Endothelial cell of umbilical vein (primary cell): ENCODE measurements around the gene ABHD10. TPM values are rescaled to one million over a fixed set of nuclear protein-coding genes. Genes with fewer than 3 reads are reported as not detected.

Experiments used
- BruUV-seq: library from RNA; stranded (reverse); fragments of 400-500 nt; replicated peaks from 2 replicates; lab custom pipeline; 2021; lab: Mats Ljungman, UMichigan
- CTCF ChIA-PET: fragments of 300-600, 350-600 bp; sonication (Branson Sonifier 250); formaldehyde crosslinking; loops from one replicate; lab custom pipeline; 2021; ENCODE audit warnings: antibody characterized with exemption, inconsistent platforms; lab: Charles Lee
- POLR2A ChIA-PET: fragments of 300-600, 350-600 bp; sonication (Branson Sonifier 250); formaldehyde crosslinking; loops from one replicate; lab custom pipeline; 2021; ENCODE audit warnings: antibody characterized with exemption, inconsistent platforms; lab: Charles Lee
- DNase-seq: peaks from one replicate; pipeline ENCODE4 v3.0.0-alpha.2; 2011; ENCODE audit warnings: low read depth, low spot score
- FAIRE-seq: peaks from 2 replicates; lab custom pipeline; 2011; peaks lifted over from hg19 to GRCh38; lab: Jason Lieb, UNC
- H2AFZ ChIP-seq: 2 replicates; pipeline ENCODE4 v1.6.0; 2012; ENCODE audit warnings: low read depth, low read length, control low read depth, inconsistent platforms
- H3K27ac ChIP-seq: 2 replicates; pipeline ENCODE4 v1.5.1; 2011; ENCODE audit warnings: low read depth, mild to moderate bottlenecking, control low read depth, low read length, moderate library complexity; ENCODE audit not compliant: insufficient read depth
- H3K27me3 ChIP-seq, 2 experiments: 2 replicates each; pipeline versions ENCODE4 v1.6.0 to v1.6.1; 2011; ENCODE audit warnings: low read length in 2 of 2, mixed read lengths in 1 of 2; ENCODE audit not compliant: control insufficient read depth in 2 of 2, insufficient read depth in 2 of 2
- H3K36me3 ChIP-seq, 2 experiments: 2 replicates in 1 of 2; 3 replicates in 1 of 2; pipeline ENCODE4 v1.5.1; 2011; ENCODE audit warnings: low read length in 2 of 2, mild to moderate bottlenecking in 1 of 2, moderate library complexity in 1 of 2; ENCODE audit not compliant: control insufficient read depth in 2 of 2, insufficient read depth in 2 of 2; ENCODE audit errors: extremely low read depth in 1 of 2
- H3K4me1 ChIP-seq: 3 replicates; pipeline ENCODE4 v1.5.1; 2011; ENCODE audit warnings: mild to moderate bottlenecking, low read length; ENCODE audit not compliant: control insufficient read depth, insufficient read depth; ENCODE audit errors: extremely low read depth
- H3K4me2 ChIP-seq: 2 replicates; pipeline ENCODE4 v1.6.1; 2011; ENCODE audit warnings: low read length, control low read depth, mixed read lengths; ENCODE audit not compliant: insufficient read depth
- H3K4me3 ChIP-seq, 3 experiments: fragments of 200-600 bp in 1 of 3; sonication (generic), shearing (Covaris generic) in 1 of 3; replicated peaks in 1 of 3; 2 replicates each; pipeline ENCODE4 v1.5.1; 2011 to 2016; ENCODE audit warnings: control low read depth in 3 of 3, low read length in 3 of 3, mild to moderate bottlenecking in 2 of 3, inconsistent platforms in 1 of 3, low read depth in 1 of 3, moderate library complexity in 1 of 3; ENCODE audit not compliant: insufficient read depth in 1 of 3
- H3K79me2 ChIP-seq: 2 replicates; pipeline ENCODE4 v1.6.0; 2012; ENCODE audit warnings: low read length, inconsistent platforms; ENCODE audit not compliant: control insufficient read depth, insufficient read depth
- H3K9ac ChIP-seq: replicated peaks from 2 replicates; pipeline ENCODE3; 2011; ENCODE audit warnings: low read length, control low read depth; ENCODE audit not compliant: insufficient read depth; ENCODE audit errors: extremely low read depth
- H3K9me1 ChIP-seq: replicated peaks from 3 replicates; pipeline ENCODE4 v1.6.0; 2011; ENCODE audit warnings: mild to moderate bottlenecking, low read length; ENCODE audit not compliant: control insufficient read depth, insufficient read depth; ENCODE audit errors: extremely low read depth
- H3K9me3 ChIP-seq: replicated peaks from 2 replicates; pipeline ENCODE4 v1.5.1; 2012; ENCODE audit warnings: low read length, inconsistent platforms; ENCODE audit not compliant: control insufficient read depth, insufficient read depth
- H4K20me1 ChIP-seq: replicated peaks from 2 replicates; pipeline ENCODE3; 2011; ENCODE audit warnings: mild to moderate bottlenecking, low read length; ENCODE audit not compliant: control insufficient read depth, insufficient read depth; ENCODE audit errors: extremely low read depth
- EZH2 ChIP-seq: IDR thresholded peaks from 2 replicates; pipeline ENCODE4 v1.6.1; 2012; ENCODE audit warnings: borderline replicate concordance, low read depth, mild to moderate bottlenecking, moderate library complexity, low read length, inconsistent platforms; ENCODE audit not compliant: severe bottlenecking
- FOS ChIP-seq: IDR thresholded peaks from 2 replicates; pipeline ENCODE4 v1.6.1; 2011; ENCODE audit warnings: mild to moderate bottlenecking, low read length, moderate library complexity, borderline replicate concordance; ENCODE audit not compliant: insufficient read depth
- GATA2 ChIP-seq: IDR thresholded peaks from 2 replicates; pipeline ENCODE4 v1.7.0; 2011; ENCODE audit warnings: low read depth, mild to moderate bottlenecking, moderate library complexity, mixed read lengths, low read length; ENCODE audit not compliant: insufficient read length, insufficient read depth
- JUN ChIP-seq: IDR thresholded peaks from 2 replicates; pipeline ENCODE4 v1.6.1; 2011; ENCODE audit warnings: borderline replicate concordance, low read depth; ENCODE audit not compliant: insufficient read length, insufficient read depth
- MYC ChIP-seq: IDR thresholded peaks from one replicate; pipeline ENCODE4 v1.6.1; 2011; ENCODE audit warnings: mild to moderate bottlenecking, low read depth, low read length
- POLR2A ChIP-seq: IDR thresholded peaks from 2 replicates; pipeline ENCODE4 v1.6.1; 2012; ENCODE audit warnings: low read depth, mild to moderate bottlenecking, control low read depth, low read length
- POLR2AphosphoS5 ChIP-seq: IDR thresholded peaks from 2 replicates; pipeline ENCODE4 v1.6.1; 2012; ENCODE audit warnings: low read depth, mild to moderate bottlenecking, control low read depth, low read length, moderate library complexity; ENCODE audit not compliant: insufficient read depth
- dilution Hi-C: fragments of 300-500 bp; cut with MboI; formaldehyde crosslinking; loops from one replicate; pipeline ENCODE4 v1.15.0; 2019; ENCODE audit warnings: low sequenced_read_pairs; ENCODE audit not compliant: extremely low pct_ligation_motif_present
- intact Hi-C: fragments of 100-400 bp; cut with micrococcal nuclease; formaldehyde crosslinking; loops from one replicate; pipeline ENCODE4 v1.10.0; 2022
- polyA plus RNA-seq, 4 experiments: library from polyadenylated mRNA; depleted of rRNA in 3 of 4; stranded (reverse) in 3 of 4; unstranded in 1 of 4; fragments of >200 nt; gene quantifications; 2 replicates each; pipeline versions ENCODE4 v1.2.1 to v1.2.3, GENCODE V29; 2011 to 2012; ENCODE audit warnings: missing spikeins in 1 of 4
- total RNA-seq: library from RNA; stranded (reverse); gene quantifications from 2 replicates; pipeline ENCODE4 v1.2.3, GENCODE V29; 2021
- TF ChIP-seq, protein P1 (sequence below): IDR thresholded peaks from 2 replicates; pipeline ENCODE4 v1.6.1; 2011; ENCODE audit not compliant: insufficient read depth, insufficient read length
- TF ChIP-seq, protein P2 (sequence below), 2 donors: IDR thresholded peaks; 1 replicate in 1 of 2; 2 replicates in 1 of 2; pipeline ENCODE4 v1.5.1; 2011; ENCODE audit warnings: low read length in 2 of 2, mild to moderate bottlenecking in 2 of 2, moderate library complexity in 2 of 2, control low read depth in 1 of 2, inconsistent platforms in 1 of 2, low read depth in 1 of 2; ENCODE audit not compliant: insufficient read depth in 1 of 2; ENCODE audit errors: extremely low read depth in 1 of 2

The ABHD10 gene
- total and polyA plus RNA-seq, 2 donors (not counting 3 experiments of a cell fraction or from before 2014, with no cell fraction given), result 10.0 to 37.0 TPM

DNA sequence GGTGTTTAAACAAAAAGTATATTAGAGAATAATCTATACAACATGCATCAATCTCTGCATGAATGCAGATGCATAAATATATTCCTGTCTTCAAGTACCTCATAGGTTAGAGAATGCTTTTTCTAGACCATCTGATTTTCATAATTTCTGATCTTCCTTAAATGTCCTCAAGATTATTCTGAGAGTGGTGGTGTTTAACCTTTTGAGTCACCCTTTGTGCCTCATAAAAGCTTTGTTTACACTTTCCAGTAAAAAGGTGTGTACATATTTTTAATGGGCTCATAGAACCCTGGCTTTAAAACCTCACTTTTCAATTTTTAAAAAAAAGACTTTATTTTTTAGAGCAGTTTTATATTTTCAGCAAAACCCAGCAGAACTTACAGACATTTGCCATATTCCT lies 41.0 kb upstream of the ABHD10 start:
- FAIRE-seq (no peak), DNase-seq (no peak)
- ChIA-PET POLR2A (no interaction called here), CTCF (interaction anchor here (2.4 kb wide), 1 partner anchor 20 kb away, joined by 6 read pairs; no protein-coding TSS in a partner anchor)
- Histone ChIP-seq H3K27ac (peak overlapping the region; percentile 99), H3K79me2 (peaks cover 2% of the 10 kb centered on the region), H3K9me1 (no peaks in the 10 kb centered on the region), H4K20me1 (no peaks in the 10 kb centered on the region), H3K9ac (no peak overlapping the region), H2AFZ (no peak overlapping the region), H3K9me3 (no peaks in the 10 kb centered on the region), H3K27me3 (no peaks in the 10 kb centered on the region), H3K36me3 (peaks cover 6 to 9% of the 10 kb centered on the region in 2 experiments), H3K4me2 (no peak overlapping the region), H3K4me1 (peaks cover 56% of the 10 kb centered on the region), H3K4me3 (no peak overlapping the region)
- dilution Hi-C loops, result no loop called here
- intact Hi-C loops, result no loop called here
- TF ChIP-seq POLR2A (no peak), MYC (no peak), FOS (no peak), JUN (no peak), GATA2 (no peak), EZH2 (no peak), POLR2AphosphoS5 (no peak)
- TF ChIP-seq, protein P1, sequence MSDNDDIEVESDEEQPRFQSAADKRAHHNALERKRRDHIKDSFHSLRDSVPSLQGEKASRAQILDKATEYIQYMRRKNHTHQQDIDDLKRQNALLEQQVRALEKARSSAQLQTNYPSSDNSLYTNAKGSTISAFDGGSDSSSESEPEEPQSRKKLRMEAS, result no peak
- TF ChIP-seq, protein P2, sequence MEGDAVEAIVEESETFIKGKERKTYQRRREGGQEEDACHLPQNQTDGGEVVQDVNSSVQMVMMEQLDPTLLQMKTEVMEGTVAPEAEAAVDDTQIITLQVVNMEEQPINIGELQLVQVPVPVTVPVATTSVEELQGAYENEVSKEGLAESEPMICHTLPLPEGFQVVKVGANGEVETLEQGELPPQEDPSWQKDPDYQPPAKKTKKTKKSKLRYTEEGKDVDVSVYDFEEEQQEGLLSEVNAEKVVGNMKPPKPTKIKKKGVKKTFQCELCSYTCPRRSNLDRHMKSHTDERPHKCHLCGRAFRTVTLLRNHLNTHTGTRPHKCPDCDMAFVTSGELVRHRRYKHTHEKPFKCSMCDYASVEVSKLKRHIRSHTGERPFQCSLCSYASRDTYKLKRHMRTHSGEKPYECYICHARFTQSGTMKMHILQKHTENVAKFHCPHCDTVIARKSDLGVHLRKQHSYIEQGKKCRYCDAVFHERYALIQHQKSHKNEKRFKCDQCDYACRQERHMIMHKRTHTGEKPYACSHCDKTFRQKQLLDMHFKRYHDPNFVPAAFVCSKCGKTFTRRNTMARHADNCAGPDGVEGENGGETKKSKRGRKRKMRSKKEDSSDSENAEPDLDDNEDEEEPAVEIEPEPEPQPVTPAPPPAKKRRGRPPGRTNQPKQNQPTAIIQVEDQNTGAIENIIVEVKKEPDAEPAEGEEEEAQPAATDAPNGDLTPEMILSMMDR (IDR thresholded peaks at IDR 0.05; ENCODE audit: extremely low read depth in 1 of 2, insufficient read depth in 1 of 2, low read depth in 1 of 2, low read length in 2 of 2), result no peak
- no TSS peak for BruUV-seq
